ENCODE data around the gene ZNF460. TPM values are rescaled to one million over a fixed set of nuclear protein-coding genes. Genes with fewer than 3 reads are reported as not detected.
A peak's percentile ranks its signal among the peaks of the same experiment; 100 is the strongest.

Gene ZNF460
- 122 and 134 TPM in 2 replicates for total RNA-seq

- H3K4me3 ChIP-seq (ENCODE audit: low read depth, low read length), result peak within 1 kb of the TSS; percentile 95
- DNase-seq (ENCODE audit: low read depth), result peak; percentile 78
- TF ChIP-seq, protein P1, sequence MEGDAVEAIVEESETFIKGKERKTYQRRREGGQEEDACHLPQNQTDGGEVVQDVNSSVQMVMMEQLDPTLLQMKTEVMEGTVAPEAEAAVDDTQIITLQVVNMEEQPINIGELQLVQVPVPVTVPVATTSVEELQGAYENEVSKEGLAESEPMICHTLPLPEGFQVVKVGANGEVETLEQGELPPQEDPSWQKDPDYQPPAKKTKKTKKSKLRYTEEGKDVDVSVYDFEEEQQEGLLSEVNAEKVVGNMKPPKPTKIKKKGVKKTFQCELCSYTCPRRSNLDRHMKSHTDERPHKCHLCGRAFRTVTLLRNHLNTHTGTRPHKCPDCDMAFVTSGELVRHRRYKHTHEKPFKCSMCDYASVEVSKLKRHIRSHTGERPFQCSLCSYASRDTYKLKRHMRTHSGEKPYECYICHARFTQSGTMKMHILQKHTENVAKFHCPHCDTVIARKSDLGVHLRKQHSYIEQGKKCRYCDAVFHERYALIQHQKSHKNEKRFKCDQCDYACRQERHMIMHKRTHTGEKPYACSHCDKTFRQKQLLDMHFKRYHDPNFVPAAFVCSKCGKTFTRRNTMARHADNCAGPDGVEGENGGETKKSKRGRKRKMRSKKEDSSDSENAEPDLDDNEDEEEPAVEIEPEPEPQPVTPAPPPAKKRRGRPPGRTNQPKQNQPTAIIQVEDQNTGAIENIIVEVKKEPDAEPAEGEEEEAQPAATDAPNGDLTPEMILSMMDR (IDR thresholded peaks at IDR 0.05; ENCODE audit: insufficient read depth, low read length, poor library complexity, severe bottlenecking), result no peak
- no peaks in the 10 kb centered on the region for H3K27me3 ChIP-seq (ENCODE audit: control insufficient read depth, insufficient read depth, low read length)
- peaks cover 2% of the 10 kb centered on the region for H3K36me3 ChIP-seq (ENCODE audit: control insufficient read depth, insufficient read depth, low read length)
These were observed at the start of gene ZNF460 for GRCh38 chr19:57280165-57280961. TSS of gene ZNF460 (plus strand) at chr19:57280485. CDS start at chr19:57280807, 322 bp downstream.

DNA sequence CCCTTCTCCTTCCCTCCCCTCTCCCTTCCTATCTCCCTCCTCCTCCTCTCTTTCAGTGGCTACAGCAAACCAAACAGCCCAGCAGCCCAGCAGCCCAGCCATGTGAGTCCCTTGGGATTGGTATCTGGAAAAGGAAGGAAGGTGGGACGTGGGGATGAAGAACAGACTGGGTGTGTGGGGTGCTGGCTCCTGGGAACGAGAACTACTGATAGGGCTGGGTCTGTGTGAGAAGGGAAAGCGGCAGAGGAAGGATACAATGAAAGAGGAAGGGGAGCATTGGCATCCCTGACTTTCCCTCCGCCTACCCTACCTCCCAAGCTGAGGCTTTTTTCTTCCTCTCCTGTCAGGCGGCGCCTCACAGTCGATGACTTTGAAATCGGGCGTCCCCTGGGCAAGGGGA is 48.6 kb upstream of the ZNF460 start:
- Histone ChIP-seq H3K4me3 (ENCODE audit: low read depth, low read length) (no peak overlapping the region), H3K27me3 (ENCODE audit: control insufficient read depth, insufficient read depth, low read length) (no peaks in the 10 kb centered on the region), H3K36me3 (ENCODE audit: control insufficient read depth, insufficient read depth, low read length) (no peaks in the 10 kb centered on the region)
- DNase-seq (ENCODE audit: low read depth), result no peak
- TF ChIP-seq, protein P1 (IDR thresholded peaks at IDR 0.05; ENCODE audit: insufficient read depth, low read length, poor library complexity, severe bottlenecking), result no peak

- Histone ChIP-seq H3K4me3 (ENCODE audit: low read depth, low read length) (no peak overlapping the region), H3K27me3 (ENCODE audit: control insufficient read depth, insufficient read depth, low read length) (no peaks in the 10 kb centered on the region), H3K36me3 (ENCODE audit: control insufficient read depth, insufficient read depth, low read length) (no peaks in the 10 kb centered on the region)
- TF ChIP-seq, protein P1 (IDR thresholded peaks at IDR 0.05; ENCODE audit: insufficient read depth, low read length, poor library complexity, severe bottlenecking), result no peak
- DNase-seq (ENCODE audit: low read depth), result no peak
These were observed 47.1 kb upstream of the ZNF460 start for GRCh38 chr19:57233207-57233606.

DNA sequence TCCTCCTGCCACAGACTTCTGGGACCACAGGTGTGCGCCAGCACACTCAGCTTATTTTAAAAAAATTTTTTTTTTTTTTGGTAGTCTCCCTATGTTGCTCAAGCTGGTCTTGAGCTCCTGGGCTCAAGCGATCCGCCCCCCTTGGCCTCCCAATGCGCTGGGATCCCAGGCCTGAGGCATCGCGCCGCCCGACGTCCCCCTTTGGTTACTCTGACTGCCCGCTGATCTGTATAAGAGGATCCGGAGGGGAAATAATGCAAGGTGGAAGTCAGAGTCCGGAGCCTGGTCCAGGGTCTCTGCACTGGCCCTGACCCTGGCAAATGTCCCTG is 40.3 kb upstream of the ZNF460 start:
- Histone ChIP-seq H3K36me3 (ENCODE audit: control insufficient read depth, insufficient read depth, low read length) (peaks cover 2% of the 10 kb centered on the region), H3K4me3 (ENCODE audit: low read depth, low read length) (peak overlapping the region; percentile 83), H3K27me3 (ENCODE audit: control insufficient read depth, insufficient read depth, low read length) (no peaks in the 10 kb centered on the region)
- TF ChIP-seq, protein P1 (IDR thresholded peaks at IDR 0.05; ENCODE audit: insufficient read depth, low read length, poor library complexity, severe bottlenecking), result no peak
- no peak for DNase-seq (ENCODE audit: low read depth)

DNA sequence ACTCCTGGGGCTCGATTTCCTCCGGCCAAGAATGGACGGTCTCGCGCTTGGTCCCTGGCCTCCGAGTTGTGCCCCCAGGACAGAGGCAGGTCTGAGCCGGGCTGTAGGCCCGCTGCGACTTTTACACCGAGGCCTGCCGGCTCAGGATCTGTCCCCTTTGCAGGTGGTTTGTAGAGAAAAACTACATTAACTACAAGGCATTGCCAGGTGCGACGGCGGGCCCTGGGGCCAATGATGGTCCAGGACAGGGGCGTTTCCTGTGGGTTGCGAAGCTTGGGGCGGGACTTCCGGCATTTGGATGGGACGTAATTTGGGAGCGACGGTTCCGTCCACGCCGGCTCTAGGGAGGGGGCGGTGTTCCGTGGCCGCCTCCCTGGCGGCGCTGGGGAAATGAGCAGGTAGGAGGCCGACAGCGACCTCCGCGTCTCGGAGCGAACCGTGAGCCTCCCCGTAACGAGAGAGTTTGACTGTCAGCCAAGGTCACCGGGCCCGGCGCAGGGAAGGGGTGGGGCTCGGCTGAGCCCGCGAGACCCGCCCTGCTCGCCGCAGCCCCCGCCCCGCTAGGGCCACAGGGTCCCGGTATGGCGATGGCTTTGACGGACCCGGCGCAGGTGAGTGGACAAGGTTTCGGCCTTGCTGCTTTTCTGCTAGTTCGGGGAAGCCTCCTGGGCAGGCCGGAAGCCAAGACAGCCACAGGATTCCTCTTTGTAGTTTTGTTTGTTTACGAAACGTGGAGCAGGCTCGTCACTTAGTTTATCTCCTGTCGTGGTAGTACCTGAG is 39.8 kb upstream of the ZNF460 start, which contains the start of gene ZNF805:
ZNF805 (plus strand) TSS at position 322 of the 780 bp plus-strand sequence; CDS start at position 582, 260 bp downstream.
- no peaks in the 10 kb centered on the region for H3K27me3 ChIP-seq (ENCODE audit: control insufficient read depth, insufficient read depth, low read length)
- H3K4me3 ChIP-seq (ENCODE audit: low read depth, low read length), result peak within 1 kb of the TSS; percentile 83
- peaks cover 2% of the 10 kb centered on the region for H3K36me3 ChIP-seq (ENCODE audit: control insufficient read depth, insufficient read depth, low read length)
- TF ChIP-seq, protein P1 (IDR thresholded peaks at IDR 0.05; ENCODE audit: insufficient read depth, low read length, poor library complexity, severe bottlenecking), result no peak
- DNase-seq (ENCODE audit: low read depth), result peak; percentile 69

All from kidney epithelial cell (primary cell).